Dendritic cell treated with granulocyte-macrophage colony-stimulating factor and Interleukin-4, amounts not matched to agents 40 ng/mL and 50 ng/mL, for 4 days (primary cell): ENCODE measurements around the gene KCND3.

Experiments used
- H3K27ac Mint-ChIP-seq: one replicate; pipeline ENCODE4 v1.8.0; 2022; ENCODE audit warnings: mild to moderate bottlenecking, mixed read lengths
- H3K27me3 Mint-ChIP-seq: one replicate; pipeline ENCODE4 v1.8.0; 2022; ENCODE audit warnings: mild to moderate bottlenecking, mixed read lengths
- H3K36me3 Mint-ChIP-seq: one replicate; pipeline ENCODE4 v1.8.0; 2022; ENCODE audit warnings: low read depth, mixed read lengths
- H3K4me1 Mint-ChIP-seq: one replicate; pipeline ENCODE4 v1.8.0; 2022; ENCODE audit warnings: low read depth, mixed read lengths
- H3K4me3 Mint-ChIP-seq: one replicate; pipeline ENCODE4 v1.8.0; 2022; ENCODE audit warnings: mild to moderate bottlenecking, moderate library complexity, mixed read lengths
- H3K9me3 Mint-ChIP-seq: one replicate; pipeline ENCODE4 v1.8.0; 2022; ENCODE audit warnings: mixed read lengths
- intact Hi-C: fragments of 100-400 bp; cut with micrococcal nuclease; formaldehyde crosslinking; loops from one replicate; pipeline ENCODE4 v1.15.0; 2022

Gene KCND3

GRCh38 chr1:111725192-111725591 is 264.3 kb downstream of the KCND3 start:
- Mint-ChIP-seq H3K4me1 (peaks cover 26% of the 10 kb centered on the region), H3K9me3 (no peaks in the 10 kb centered on the region), H3K36me3 (peaks cover 14% of the 10 kb centered on the region), H3K27ac (no peak overlapping the region), H3K27me3 (no peaks in the 10 kb centered on the region), H3K4me3 (no peak overlapping the region)
- intact Hi-C loops, result no loop called here

GRCh38 chr1:111723871-111724270 is 265.6 kb downstream of the KCND3 start:
- H3K27ac Mint-ChIP-seq, result no peak overlapping the region
- peaks cover 19% of the 10 kb centered on the region for H3K36me3 Mint-ChIP-seq
- no peaks in the 10 kb centered on the region for H3K27me3 Mint-ChIP-seq
- peaks cover 32% of the 10 kb centered on the region for H3K4me1 Mint-ChIP-seq
- no peak overlapping the region for H3K4me3 Mint-ChIP-seq
- intact Hi-C loops, result no loop called here
- H3K9me3 Mint-ChIP-seq, result no peaks in the 10 kb centered on the region

- intact Hi-C loops, result no loop called here
- peaks cover 25% of the 10 kb centered on the region for H3K36me3 Mint-ChIP-seq
These were observed 266.2 kb downstream of the KCND3 start for GRCh38 chr1:111723091-111723806.

GRCh38 chr1:111720977-111721786 is 268.3 kb downstream of the KCND3 start:
- intact Hi-C loops, result no loop called here
- Mint-ChIP-seq H3K4me1 (peaks cover 54% of the 10 kb centered on the region), H3K36me3 (peaks cover 31% of the 10 kb centered on the region), H3K9me3 (no peaks in the 10 kb centered on the region), H3K4me3 (no peak overlapping the region), H3K27ac (peak overlapping the region; percentile 28), H3K27me3 (no peaks in the 10 kb centered on the region)

More at GRCh38 chr1:111723091-111723806, 266.2 kb downstream of the KCND3 start:
- H3K9me3 Mint-ChIP-seq, result no peaks in the 10 kb centered on the region
- H3K4me1 Mint-ChIP-seq, result peaks cover 38% of the 10 kb centered on the region
- no peak overlapping the region for H3K4me3 Mint-ChIP-seq
- no peaks in the 10 kb centered on the region for H3K27me3 Mint-ChIP-seq
- H3K27ac Mint-ChIP-seq, result no peak overlapping the region
